K562 (cell line): Measurements from ENCODE around the gene MAPKAPK2. TPM values are rescaled to one million over a fixed set of nuclear protein-coding genes. Genes with fewer than 3 reads are reported as not detected.

ENCODE experiments used
- CBFA2T2 ChIP-seq: fragments of 450-650 bp; conservative IDR thresholded peaks from 2 replicates; pipeline ENCODE4 v1.6.1; 2017; ENCODE audit warnings: mild to moderate bottlenecking
- E4F1 ChIP-seq: fragments of 250-450 bp; sonication (Bioruptor Pico); IDR thresholded peaks from 2 replicates; pipeline ENCODE4 v1.5.0; 2021; ENCODE audit warnings: mild to moderate bottlenecking, borderline replicate concordance
- ELF2 ChIP-seq: fragments of 250-450 bp; sonication (Bioruptor Pico); IDR thresholded peaks from 2 replicates; pipeline ENCODE4 v1.5.0; 2021; ENCODE audit warnings: mild to moderate bottlenecking
- HMBOX1 ChIP-seq: sonication (generic); IDR thresholded peaks from 2 replicates; pipeline ENCODE4 v1.6.1; 2016
- HNRNPH1 ChIP-seq: fragments of 200-400 bp; formaldehyde crosslinking; optimal IDR thresholded peaks from 2 replicates; pipeline ENCODE3; 2017; ENCODE audit warnings: low read depth, mild to moderate bottlenecking, low read length, moderate library complexity
- HSF4 ChIP-seq: fragments of 250-450 bp; sonication (Bioruptor Pico); IDR thresholded peaks from 2 replicates; pipeline ENCODE4 v2.1.2; 2022; ENCODE audit warnings: mild to moderate bottlenecking, moderate library complexity, borderline replicate concordance
- KLF6 ChIP-seq: fragments of 250-450 bp; sonication (Bioruptor Pico); IDR thresholded peaks from 2 replicates; pipeline ENCODE4 v1.4.0; 2020; ENCODE audit warnings: mild to moderate bottlenecking, moderate library complexity, borderline replicate concordance
- MTA2 ChIP-seq: fragments of 450-650 bp; IDR thresholded peaks from 2 replicates; pipeline ENCODE4 v1.6.1; 2016; ENCODE audit warnings: low read depth
- MTF1 ChIP-seq: fragments of 250-450 bp; sonication (Bioruptor Pico); IDR thresholded peaks from 2 replicates; pipeline ENCODE4 v1.9.0; 2021; ENCODE audit warnings: moderate library complexity, mild to moderate bottlenecking, inconsistent platforms, borderline replicate concordance
- MYBL2 ChIP-seq, 2 experiments: fragments of 450-650 bp in 1 of 2; sonication (generic) in 1 of 2; formaldehyde crosslinking in 1 of 2; IDR thresholded peaks; 2 replicates each; pipeline versions ENCODE4 v1.6.1 to v1.8.1; 2017 to 2022; ENCODE audit warnings: borderline replicate concordance in 1 of 2, inconsistent platforms in 1 of 2, low read depth in 1 of 2, mild to moderate bottlenecking in 1 of 2, missing genetic modification reagents in 1 of 2, moderate library complexity in 1 of 2
- NR2C2 ChIP-seq, 2 experiments: fragments of 200-800 bp in 1 of 2; sonication (Bioruptor generic) in 1 of 2; sonication (generic) in 1 of 2; formaldehyde crosslinking in 1 of 2; IDR thresholded peaks; 2 replicates each; pipeline versions ENCODE4 v1.6.1 to v1.8.0; 2016 to 2022; ENCODE audit warnings: mild to moderate bottlenecking in 1 of 2, missing compliant biosample characterization in 1 of 2, missing genetic modification characterization in 1 of 2, missing genetic modification reagents in 1 of 2
- NR4A1 ChIP-seq, 2 experiments: fragments of 250-450 bp in 1 of 2; fragments of 450-650 bp in 1 of 2; sonication (Bioruptor Pico) in 1 of 2; IDR thresholded peaks; 2 replicates each; pipeline versions ENCODE4 v1.4.0 to v1.6.1; 2016 to 2020; ENCODE audit warnings: mild to moderate bottlenecking in 2 of 2, missing compliant biosample characterization in 1 of 2, missing genetic modification characterization in 1 of 2, moderate library complexity in 1 of 2
- PURB ChIP-seq: sonication (generic); formaldehyde crosslinking; IDR thresholded peaks from 2 replicates; pipeline ENCODE4 v1.9.0; 2021; ENCODE audit warnings: low read depth, mild to moderate bottlenecking, missing genetic modification reagents
- RBFOX2 ChIP-seq: fragments of 200-400 bp; formaldehyde crosslinking; IDR thresholded peaks from 2 replicates; pipeline ENCODE4 v1.6.1; 2017; ENCODE audit warnings: low read depth, mild to moderate bottlenecking, low read length, moderate library complexity
- RBM39 ChIP-seq: fragments of 200-400 bp; formaldehyde crosslinking; optimal IDR thresholded peaks from 2 replicates; pipeline ENCODE3; 2018; ENCODE audit warnings: low read depth, low read length
- SMAD4 ChIP-seq: fragments of 250-450 bp; sonication (Bioruptor Pico); conservative IDR thresholded peaks from 2 replicates; pipeline ENCODE4 v1.8.0; 2021; ENCODE audit warnings: inconsistent platforms, mild to moderate bottlenecking, moderate library complexity
- ZC3H8 ChIP-seq: fragments of 450-650 bp; IDR thresholded peaks from 2 replicates; pipeline ENCODE4 v1.6.1; 2017
- ZFX ChIP-seq: sonication (generic); formaldehyde crosslinking; IDR thresholded peaks from 2 replicates; pipeline ENCODE4 v1.8.0; 2022; ENCODE audit warnings: mild to moderate bottlenecking, missing genetic modification reagents, moderate library complexity
- ZKSCAN8 ChIP-seq: fragments of 200-800 bp; sonication (Bioruptor generic); IDR thresholded peaks from 2 replicates; pipeline ENCODE4 v1.6.1; 2016; ENCODE audit warnings: missing genetic modification characterization, missing compliant biosample characterization
- ZNF212 ChIP-seq: fragments of 450-650 bp; formaldehyde crosslinking; IDR thresholded peaks from 2 replicates; pipeline ENCODE4 v1.4.0; 2020; ENCODE audit warnings: mild to moderate bottlenecking
- ZNF232 ChIP-seq: sonication (generic); formaldehyde crosslinking; IDR thresholded peaks from 2 replicates; pipeline ENCODE4 v1.8.0; 2022; ENCODE audit warnings: mild to moderate bottlenecking, missing genetic modification reagents
- ZNF354B ChIP-seq: fragments of 250-450 bp; sonication (Bioruptor Pico); IDR thresholded peaks from 2 replicates; pipeline ENCODE4 v1.4.0; 2020
- ZNF695 ChIP-seq: fragments of 450-650 bp; formaldehyde crosslinking; IDR thresholded peaks from 2 replicates; pipeline ENCODE4 v1.4.0; 2020; ENCODE audit warnings: mild to moderate bottlenecking, moderate library complexity
- polyA plus RNA-seq, 8 experiments: library from polyadenylated mRNA; depleted of rRNA in 4 of 8; stranded (reverse) in 5 of 8; unstranded in 3 of 8; fragments of >200 nt; fragmentation: Nextera tagmentation in 2 of 8; fragmentation: Illumina TruSeq in 1 of 8; extraction: Ambion mirVana in 2 of 8; extraction: Trizol in 1 of 8; gene quantifications; 2 replicates each; pipeline versions ENCODE4 v1.2.1 to v1.2.3, GENCODE V29; 2011 to 2014; ENCODE audit warnings: inconsistent platforms in 1 of 8, missing spikeins in 1 of 8
- total RNA-seq, 7 experiments: library from RNA; depleted of rRNA in 6 of 7; stranded (reverse); fragments of >200 nt in 6 of 7; fragmentation: Illumina TruSeq in 2 of 7; extraction: Trizol in 2 of 7; gene quantifications; 2 replicates each; pipeline versions ENCODE4 v1.2.1 to v1.2.3, GENCODE V29; 2011 to 2021; ENCODE audit warnings: low replicate concordance in 1 of 7
- TF ChIP-seq, protein P1 (sequence below): sonication (generic); formaldehyde crosslinking; IDR thresholded peaks from 2 replicates; pipeline ENCODE4 v1.8.1; 2023; ENCODE audit warnings: mild to moderate bottlenecking, missing genetic modification reagents

MAPKAPK2 gene
- total and polyA plus RNA-seq, 9 of the 15 experiments (the other 6 are each of a cell fraction or from before 2014, with no cell fraction given), result 0.63 to 94.2 (median 52.1) TPM

DNA sequence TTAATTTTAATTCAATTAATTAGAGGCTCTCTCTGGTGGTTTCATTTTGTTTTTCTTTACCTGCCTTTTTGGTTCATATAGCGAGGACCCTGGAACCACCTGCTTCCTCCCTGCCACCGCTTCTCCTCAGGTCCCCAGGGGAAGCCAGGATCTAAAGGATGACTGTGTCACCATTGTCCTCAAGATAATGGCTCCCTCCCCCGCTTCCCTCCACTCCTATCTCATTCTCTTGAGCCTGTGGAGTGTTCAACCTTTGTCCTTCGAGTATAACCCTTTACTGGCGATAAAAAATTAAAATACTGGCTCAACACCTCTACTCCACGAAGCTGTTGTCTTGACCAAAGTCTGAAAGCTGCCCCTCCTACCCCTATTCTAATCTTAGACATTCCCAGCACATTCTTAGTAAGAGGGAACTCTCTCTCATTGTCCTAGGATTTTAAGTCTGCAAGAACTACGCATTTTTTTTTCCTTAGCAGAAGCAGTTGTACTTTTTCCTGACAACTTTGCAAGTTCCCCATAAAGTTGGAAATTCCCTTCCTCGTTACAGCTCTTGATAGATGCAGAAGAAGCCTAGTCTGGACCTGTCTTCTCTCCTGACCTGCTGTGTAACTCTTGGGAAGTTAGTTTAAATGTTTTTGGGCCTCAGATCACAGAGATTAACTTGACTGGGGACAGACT, 12.6 kb upstream of the MAPKAPK2 start (continued):
- TF ChIP-seq RBM39 (no peak), ZNF212 (CRISPR knock-in tag) (no peak), HNRNPH1 (no peak), E4F1 (CRISPR knock-in tag) (no peak), CBFA2T2 (peak; percentile 88), NR4A1 (CRISPR knock-in tag; IDR thresholded peaks at IDR 0.05) (no peak), NR4A1 (tag; IDR thresholded peaks at IDR 0.05) (0 out of 2 replicates have a peak, but pooled peaks have one; percentile 7), ZNF232 (CRISPR knock-in tag) (no peak), ZNF695 (CRISPR knock-in tag) (no peak), MTA2 (peak; percentile 67), ZFX (CRISPR knock-in tag) (no peak), MTF1 (CRISPR knock-in tag) (no peak), SMAD4 (CRISPR knock-in tag) (peak; percentile 47), ZC3H8 (no peak), RBFOX2 (no peak), PURB (CRISPR knock-in tag) (no peak), HMBOX1 (no peak), MYBL2 (IDR thresholded peaks at IDR 0.05; ENCODE audit: low read depth) (no peak), MYBL2 (CRISPR knock-in tag; IDR thresholded peaks at IDR 0.05; ENCODE audit: borderline replicate concordance) (no peak), HSF4 (no peak), ELF2 (CRISPR knock-in tag) (peak; percentile 39; the same call in 1 of the 2 replicates), ZNF354B (CRISPR knock-in tag) (no peak), KLF6 (CRISPR knock-in tag) (0 out of 2 replicates have a peak, but pooled peaks have one; percentile 8), ZKSCAN8 (no peak), NR2C2 (CRISPR knock-in tag; IDR thresholded peaks at IDR 0.05) (no peak), NR2C2 (tag; IDR thresholded peaks at IDR 0.05) (peak; percentile 39)
- TF ChIP-seq, protein P1, sequence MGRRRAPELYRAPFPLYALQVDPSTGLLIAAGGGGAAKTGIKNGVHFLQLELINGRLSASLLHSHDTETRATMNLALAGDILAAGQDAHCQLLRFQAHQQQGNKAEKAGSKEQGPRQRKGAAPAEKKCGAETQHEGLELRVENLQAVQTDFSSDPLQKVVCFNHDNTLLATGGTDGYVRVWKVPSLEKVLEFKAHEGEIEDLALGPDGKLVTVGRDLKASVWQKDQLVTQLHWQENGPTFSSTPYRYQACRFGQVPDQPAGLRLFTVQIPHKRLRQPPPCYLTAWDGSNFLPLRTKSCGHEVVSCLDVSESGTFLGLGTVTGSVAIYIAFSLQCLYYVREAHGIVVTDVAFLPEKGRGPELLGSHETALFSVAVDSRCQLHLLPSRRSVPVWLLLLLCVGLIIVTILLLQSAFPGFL (CRISPR knock-in tag), result no peak
